ENCODE data around the gene ADCY9.

- TF ChIP-seq FOXJ3 (CRISPR knock-in tag; IDR thresholded peaks at IDR 0.05; ENCODE audit: borderline replicate concordance) = no peak
- TF ChIP-seq, protein P1, sequence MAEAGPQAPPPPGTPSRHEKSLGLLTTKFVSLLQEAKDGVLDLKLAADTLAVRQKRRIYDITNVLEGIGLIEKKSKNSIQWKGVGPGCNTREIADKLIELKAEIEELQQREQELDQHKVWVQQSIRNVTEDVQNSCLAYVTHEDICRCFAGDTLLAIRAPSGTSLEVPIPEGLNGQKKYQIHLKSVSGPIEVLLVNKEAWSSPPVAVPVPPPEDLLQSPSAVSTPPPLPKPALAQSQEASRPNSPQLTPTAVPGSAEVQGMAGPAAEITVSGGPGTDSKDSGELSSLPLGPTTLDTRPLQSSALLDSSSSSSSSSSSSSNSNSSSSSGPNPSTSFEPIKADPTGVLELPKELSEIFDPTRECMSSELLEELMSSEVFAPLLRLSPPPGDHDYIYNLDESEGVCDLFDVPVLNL (CRISPR knock-in tag; IDR thresholded peaks at IDR 0.05; ENCODE audit: borderline replicate concordance, low read depth) = no peak
- TF ChIP-seq, protein P2, sequence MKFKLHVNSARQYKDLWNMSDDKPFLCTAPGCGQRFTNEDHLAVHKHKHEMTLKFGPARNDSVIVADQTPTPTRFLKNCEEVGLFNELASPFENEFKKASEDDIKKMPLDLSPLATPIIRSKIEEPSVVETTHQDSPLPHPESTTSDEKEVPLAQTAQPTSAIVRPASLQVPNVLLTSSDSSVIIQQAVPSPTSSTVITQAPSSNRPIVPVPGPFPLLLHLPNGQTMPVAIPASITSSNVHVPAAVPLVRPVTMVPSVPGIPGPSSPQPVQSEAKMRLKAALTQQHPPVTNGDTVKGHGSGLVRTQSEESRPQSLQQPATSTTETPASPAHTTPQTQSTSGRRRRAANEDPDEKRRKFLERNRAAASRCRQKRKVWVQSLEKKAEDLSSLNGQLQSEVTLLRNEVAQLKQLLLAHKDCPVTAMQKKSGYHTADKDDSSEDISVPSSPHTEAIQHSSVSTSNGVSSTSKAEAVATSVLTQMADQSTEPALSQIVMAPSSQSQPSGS (CRISPR knock-in tag; IDR thresholded peaks at IDR 0.05; ENCODE audit: borderline replicate concordance, low read depth) = no peak
- no peak for TF ChIP-seq PRRX2 (CRISPR knock-in tag; IDR thresholded peaks at IDR 0.05)
- TF ChIP-seq, protein P3, sequence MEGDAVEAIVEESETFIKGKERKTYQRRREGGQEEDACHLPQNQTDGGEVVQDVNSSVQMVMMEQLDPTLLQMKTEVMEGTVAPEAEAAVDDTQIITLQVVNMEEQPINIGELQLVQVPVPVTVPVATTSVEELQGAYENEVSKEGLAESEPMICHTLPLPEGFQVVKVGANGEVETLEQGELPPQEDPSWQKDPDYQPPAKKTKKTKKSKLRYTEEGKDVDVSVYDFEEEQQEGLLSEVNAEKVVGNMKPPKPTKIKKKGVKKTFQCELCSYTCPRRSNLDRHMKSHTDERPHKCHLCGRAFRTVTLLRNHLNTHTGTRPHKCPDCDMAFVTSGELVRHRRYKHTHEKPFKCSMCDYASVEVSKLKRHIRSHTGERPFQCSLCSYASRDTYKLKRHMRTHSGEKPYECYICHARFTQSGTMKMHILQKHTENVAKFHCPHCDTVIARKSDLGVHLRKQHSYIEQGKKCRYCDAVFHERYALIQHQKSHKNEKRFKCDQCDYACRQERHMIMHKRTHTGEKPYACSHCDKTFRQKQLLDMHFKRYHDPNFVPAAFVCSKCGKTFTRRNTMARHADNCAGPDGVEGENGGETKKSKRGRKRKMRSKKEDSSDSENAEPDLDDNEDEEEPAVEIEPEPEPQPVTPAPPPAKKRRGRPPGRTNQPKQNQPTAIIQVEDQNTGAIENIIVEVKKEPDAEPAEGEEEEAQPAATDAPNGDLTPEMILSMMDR (IDR thresholded peaks at IDR 0.05) = no peak
- TF ChIP-seq ESRRA (CRISPR knock-in tag; IDR thresholded peaks at IDR 0.05; ENCODE audit: borderline replicate concordance) = no peak
- TF ChIP-seq SMAD4 (CRISPR knock-in tag; IDR thresholded peaks at IDR 0.05) = no peak
- no peak for TF ChIP-seq ATF3 (CRISPR knock-in tag; conservative IDR thresholded peaks at IDR 0.05)
- no peak for TF ChIP-seq MAX (CRISPR knock-in tag; IDR thresholded peaks at IDR 0.05)
Observed at GRCh38 chr16:4138713-4139112, 22.5 kb upstream of the ADCY9 start.
